Naive B cell (primary cell): ENCODE results near the gene NMNAT3. TPM values are rescaled to one million over a fixed set of nuclear protein-coding genes. Genes with fewer than 3 reads are reported as not detected.

Source experiments
- ATAC-seq, 2 donors: fragments of 150-1000 bp; cut with Tn5 transposase; 2 replicates each; pipeline ENCODE4 v1.10.0; 2021; ENCODE audit warnings: low read depth in 2 of 2, mild to moderate bottlenecking in 2 of 2, moderate library complexity in 2 of 2
- DNase-seq: peaks from one replicate; pipeline ENCODE4 v3.0.0; 2022
- H3K27ac Mint-ChIP-seq, 6 donors: one replicate each; pipeline ENCODE4 v1.8.0; 2020 to 2022; ENCODE audit warnings: mild to moderate bottlenecking in 6 of 6, mixed read lengths in 6 of 6, moderate library complexity in 5 of 6, inconsistent platforms in 2 of 6
- H3K27me3 Mint-ChIP-seq, 3 donors: one replicate each; pipeline ENCODE4 v1.8.0; 2021 to 2022; ENCODE audit warnings: mixed read lengths in 3 of 3, mild to moderate bottlenecking in 1 of 3
- H3K36me3 Mint-ChIP-seq, 2 donors: one replicate each; pipeline ENCODE4 v1.8.0; 2020 to 2022; ENCODE audit warnings: mixed read lengths in 2 of 2, inconsistent platforms in 1 of 2, mild to moderate bottlenecking in 1 of 2
- H3K4me1 Mint-ChIP-seq, 3 donors: one replicate each; pipeline ENCODE4 v1.8.0; 2020 to 2022; ENCODE audit warnings: mixed read lengths in 3 of 3, inconsistent platforms in 1 of 3, mild to moderate bottlenecking in 1 of 3, moderate library complexity in 1 of 3
- H3K4me3 Mint-ChIP-seq, 8 donors: one replicate each; pipeline ENCODE4 v1.8.0; 2020 to 2022; ENCODE audit warnings: mild to moderate bottlenecking in 8 of 8, mixed read lengths in 8 of 8, moderate library complexity in 8 of 8, inconsistent platforms in 2 of 8
- H3K9me3 Mint-ChIP-seq, 7 donors: one replicate each; pipeline ENCODE4 v1.8.0; 2020 to 2022; ENCODE audit warnings: mixed read lengths in 7 of 7, mild to moderate bottlenecking in 5 of 7, inconsistent platforms in 2 of 7, moderate library complexity in 1 of 7
- polyA plus RNA-seq, 6 donors: library from polyadenylated mRNA; unstranded; fragments of 300-500 nt; fragmentation: Illumina TruSeq; gene quantifications; one replicate each; pipeline ENCODE4 v1.2.3, GENCODE V29; 2021; ENCODE audit warnings: low read depth in 6 of 6

The NMNAT3 gene
- polyA plus RNA-seq, 6 donors from 2014 or later, result 2.7 to 4.5 (median 3.3) TPM; not detected in 1

- DNase-seq (no peak), ATAC-seq (no peak)
- peaks cover 0 to 4% (median 4%) of the 10 kb centered on the region in 3 donors for H3K4me1 Mint-ChIP-seq
- H3K4me3 Mint-ChIP-seq, result no peak overlapping the region
- H3K27ac Mint-ChIP-seq, result no peak overlapping the region
- H3K9me3 Mint-ChIP-seq, result no peaks in the 10 kb centered on the region
- H3K27me3 Mint-ChIP-seq, result no peaks in the 10 kb centered on the region
- peaks cover 0 to 4% of the 10 kb centered on the region in 2 donors for H3K36me3 Mint-ChIP-seq
Observed at GRCh38 chr3:139670196-139670595, 7.6 kb downstream of the NMNAT3 start.

GRCh38 chr3:139668332-139668731 is 9.4 kb downstream of the NMNAT3 start:
- DNase-seq (no peak), ATAC-seq (no peak)
- Mint-ChIP-seq H3K9me3 (no peaks in the 10 kb centered on the region), H3K4me1 (peaks cover 0 to 4% (median 4%) of the 10 kb centered on the region in 3 donors), H3K27ac (no peak overlapping the region), H3K4me3 (no peak overlapping the region), H3K36me3 (peaks cover 0 to 4% of the 10 kb centered on the region in 2 donors), H3K27me3 (no peaks in the 10 kb centered on the region)

GRCh38 chr3:139664958-139665357 is 12.8 kb downstream of the NMNAT3 start:
- ATAC-seq, result no peak
- peaks cover 0 to 4% (median 0%) of the 10 kb centered on the region in 3 donors for H3K4me1 Mint-ChIP-seq
- H3K4me3 Mint-ChIP-seq, result no peak overlapping the region
- no peaks in the 10 kb centered on the region for H3K9me3 Mint-ChIP-seq
- peaks cover 0 to 4% of the 10 kb centered on the region in 2 donors for H3K36me3 Mint-ChIP-seq
- H3K27me3 Mint-ChIP-seq, result no peaks in the 10 kb centered on the region
- DNase-seq, result no peak
- H3K27ac Mint-ChIP-seq, result no peak overlapping the region

- H3K4me1 Mint-ChIP-seq, result no peaks in the 10 kb centered on the region
- no peak for ATAC-seq
- H3K4me3 Mint-ChIP-seq, result no peak overlapping the region
- peaks cover 0 to under 1% of the 10 kb centered on the region in 2 donors for H3K36me3 Mint-ChIP-seq
- DNase-seq, result no peak
- no peaks in the 10 kb centered on the region for H3K27me3 Mint-ChIP-seq
- H3K27ac Mint-ChIP-seq, result no peak overlapping the region
- no peaks in the 10 kb centered on the region for H3K9me3 Mint-ChIP-seq
Observed at GRCh38 chr3:139660269-139660668, 17.5 kb downstream of the NMNAT3 start.

- no peak overlapping the region for H3K4me3 Mint-ChIP-seq
- no peak for DNase-seq
- no peaks in the 10 kb centered on the region for H3K36me3 Mint-ChIP-seq
- no peaks in the 10 kb centered on the region for H3K9me3 Mint-ChIP-seq
- no peak overlapping the region for H3K27ac Mint-ChIP-seq
- no peaks in the 10 kb centered on the region for H3K27me3 Mint-ChIP-seq
- no peaks in the 10 kb centered on the region for H3K4me1 Mint-ChIP-seq
- no peak for ATAC-seq
Observed at GRCh38 chr3:139659511-139659910, 18.3 kb downstream of the NMNAT3 start.

GRCh38 chr3:139657936-139658335 is 19.8 kb downstream of the NMNAT3 start:
- H3K27ac Mint-ChIP-seq, result no peak overlapping the region
- no peaks in the 10 kb centered on the region for H3K4me1 Mint-ChIP-seq
- no peaks in the 10 kb centered on the region for H3K36me3 Mint-ChIP-seq
- no peaks in the 10 kb centered on the region for H3K27me3 Mint-ChIP-seq
- ATAC-seq (no peak), DNase-seq (no peak)
- H3K4me3 Mint-ChIP-seq, result no peak overlapping the region
- H3K9me3 Mint-ChIP-seq, result no peaks in the 10 kb centered on the region

GRCh38 chr3:139657434-139657833 is 20.3 kb downstream of the NMNAT3 start:
- Mint-ChIP-seq H3K36me3 (no peaks in the 10 kb centered on the region), H3K27ac (peak overlapping the region in 1 of 6 donors; percentile 21), H3K27me3 (no peaks in the 10 kb centered on the region), H3K9me3 (no peaks in the 10 kb centered on the region), H3K4me1 (no peaks in the 10 kb centered on the region), H3K4me3 (no peak overlapping the region)
- no peak for ATAC-seq
- no peak for DNase-seq

- Mint-ChIP-seq H3K4me1 (no peaks in the 10 kb centered on the region), H3K9me3 (no peaks in the 10 kb centered on the region), H3K4me3 (no peak overlapping the region), H3K27me3 (no peaks in the 10 kb centered on the region), H3K27ac (no peak overlapping the region), H3K36me3 (no peaks in the 10 kb centered on the region)
- DNase-seq, result no peak
- no peak for ATAC-seq
Observed at GRCh38 chr3:139655909-139656595, 21.7 kb downstream of the NMNAT3 start.

GRCh38 chr3:139654637-139655365 is 23.0 kb downstream of the NMNAT3 start:
- no peak for ATAC-seq
- Mint-ChIP-seq H3K9me3 (no peaks in the 10 kb centered on the region), H3K27ac (no peak overlapping the region), H3K36me3 (no peaks in the 10 kb centered on the region), H3K4me3 (no peak overlapping the region), H3K4me1 (no peaks in the 10 kb centered on the region), H3K27me3 (no peaks in the 10 kb centered on the region)
- no peak for DNase-seq

GRCh38 chr3:139653582-139653981 is 24.2 kb downstream of the NMNAT3 start:
- Mint-ChIP-seq H3K9me3 (no peaks in the 10 kb centered on the region), H3K27ac (no peak overlapping the region), H3K4me1 (no peaks in the 10 kb centered on the region), H3K27me3 (no peaks in the 10 kb centered on the region), H3K36me3 (no peaks in the 10 kb centered on the region), H3K4me3 (no peak overlapping the region)
- ATAC-seq, result no peak
- no peak for DNase-seq

- no peak for DNase-seq
- no peak overlapping the region for H3K4me3 Mint-ChIP-seq
- no peaks in the 10 kb centered on the region for H3K4me1 Mint-ChIP-seq
- H3K36me3 Mint-ChIP-seq, result no peaks in the 10 kb centered on the region
- no peak for ATAC-seq
- no peak overlapping the region for H3K27ac Mint-ChIP-seq
- no peaks in the 10 kb centered on the region for H3K9me3 Mint-ChIP-seq
- H3K27me3 Mint-ChIP-seq, result no peaks in the 10 kb centered on the region
Observed at GRCh38 chr3:139652561-139652960, 25.2 kb downstream of the NMNAT3 start.

GRCh38 chr3:139647866-139648435 is 29.8 kb downstream of the NMNAT3 start:
- peaks cover 0 to 11% (median 4%) of the 10 kb centered on the region in 7 donors for H3K9me3 Mint-ChIP-seq
- H3K36me3 Mint-ChIP-seq, result peaks cover 0 to 7% of the 10 kb centered on the region in 2 donors
- H3K4me3 Mint-ChIP-seq, result peak overlapping the region in 1 of 8 donors; percentile 30
- H3K27ac Mint-ChIP-seq, result peak overlapping the region in 1 of 6 donors; percentile 26
- H3K27me3 Mint-ChIP-seq, result no peaks in the 10 kb centered on the region
- ATAC-seq (no peak), DNase-seq (no peak)
- H3K4me1 Mint-ChIP-seq, result no peaks in the 10 kb centered on the region

- H3K36me3 Mint-ChIP-seq, result peaks cover 0 to 7% of the 10 kb centered on the region in 2 donors
- DNase-seq, result no peak
- ATAC-seq, result no peak
- no peak overlapping the region for H3K4me3 Mint-ChIP-seq
- peaks cover 0 to 11% (median 4%) of the 10 kb centered on the region in 7 donors for H3K9me3 Mint-ChIP-seq
- no peaks in the 10 kb centered on the region for H3K4me1 Mint-ChIP-seq
- no peak overlapping the region for H3K27ac Mint-ChIP-seq
- no peaks in the 10 kb centered on the region for H3K27me3 Mint-ChIP-seq
Observed at GRCh38 chr3:139646512-139646911, 31.3 kb downstream of the NMNAT3 start.

- DNase-seq, result no peak
- Mint-ChIP-seq H3K9me3 (peaks cover 0 to 11% (median 4%) of the 10 kb centered on the region in 7 donors), H3K27ac (no peak overlapping the region), H3K4me1 (no peaks in the 10 kb centered on the region), H3K4me3 (no peak overlapping the region), H3K27me3 (no peaks in the 10 kb centered on the region), H3K36me3 (peaks cover 0 to 7% of the 10 kb centered on the region in 2 donors)
- ATAC-seq, result no peak
Observed at GRCh38 chr3:139642996-139643395, 34.8 kb downstream of the NMNAT3 start.
